Measurements from ENCODE around the gene ILRUN.
"Not testable (repeated sequence)": the region's sequence is repeated elsewhere in the genome, so short reads cannot be mapped to it uniquely, and the experiment has no call there.

ILRUN gene

DNA sequence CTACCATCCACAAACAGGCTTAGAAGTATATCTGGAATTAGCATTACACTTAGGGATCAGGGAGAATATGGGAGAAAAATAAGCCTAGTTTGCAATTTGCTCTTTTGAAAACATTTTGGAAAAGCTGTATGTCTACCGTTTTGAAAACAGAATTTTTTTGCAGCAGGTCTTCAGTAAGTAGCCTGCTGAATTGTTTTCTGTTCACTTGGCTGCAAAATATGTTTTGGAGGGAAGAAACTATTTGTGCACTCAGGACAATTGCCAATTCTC is 39.6 kb downstream of the ILRUN start:
- peaks cover 20% of the 10 kb centered on the region for H3K36me3 ChIP-seq (ENCODE audit: insufficient read depth, low read length)
- H4K20me1 ChIP-seq (ENCODE audit: insufficient read depth, low read length, poor library complexity, severe bottlenecking) = peaks cover 17% of the 10 kb centered on the region
- H3K4me3 ChIP-seq (ENCODE audit: low read length, poor library complexity, severe bottlenecking) = peak overlapping the region; percentile 68
- TF ChIP-seq EZH2phosphoT487 (IDR thresholded peaks at IDR 0.05; ENCODE audit: borderline replicate concordance) (no peak), CTCF (conservative IDR thresholded peaks at IDR 0.05; ENCODE audit: low read length) (no peak)
- H3K4me1 ChIP-seq (ENCODE audit: insufficient read depth, low read length, poor library complexity, severe bottlenecking) = peaks cover 22% of the 10 kb centered on the region
- peaks cover 76% of the 10 kb centered on the region for H3K79me2 ChIP-seq (ENCODE audit: insufficient read depth, low read length)
- H3K9ac ChIP-seq (ENCODE audit: low read depth, low read length, poor library complexity, severe bottlenecking) = peak overlapping the region; percentile 56
- no peaks in the 10 kb centered on the region for H3K27me3 ChIP-seq (ENCODE audit: insufficient read depth, low read length, poor library complexity, severe bottlenecking)
- peak overlapping the region; percentile 81 for H3K4me2 ChIP-seq (ENCODE audit: low read depth, low read length, poor library complexity, severe bottlenecking)
- no peaks in the 10 kb centered on the region for H3K9me2 ChIP-seq (replicated peaks; ENCODE audit: low read depth, low read length)
- no peaks in the 10 kb centered on the region for H3K9me3 ChIP-seq (ENCODE audit: insufficient read depth, low read depth, low read length)
- H3F3A ChIP-seq (ENCODE audit: low read depth) = no peaks in the 10 kb centered on the region
- H2AFZ ChIP-seq (ENCODE audit: low read length) = no peak overlapping the region

DNA sequence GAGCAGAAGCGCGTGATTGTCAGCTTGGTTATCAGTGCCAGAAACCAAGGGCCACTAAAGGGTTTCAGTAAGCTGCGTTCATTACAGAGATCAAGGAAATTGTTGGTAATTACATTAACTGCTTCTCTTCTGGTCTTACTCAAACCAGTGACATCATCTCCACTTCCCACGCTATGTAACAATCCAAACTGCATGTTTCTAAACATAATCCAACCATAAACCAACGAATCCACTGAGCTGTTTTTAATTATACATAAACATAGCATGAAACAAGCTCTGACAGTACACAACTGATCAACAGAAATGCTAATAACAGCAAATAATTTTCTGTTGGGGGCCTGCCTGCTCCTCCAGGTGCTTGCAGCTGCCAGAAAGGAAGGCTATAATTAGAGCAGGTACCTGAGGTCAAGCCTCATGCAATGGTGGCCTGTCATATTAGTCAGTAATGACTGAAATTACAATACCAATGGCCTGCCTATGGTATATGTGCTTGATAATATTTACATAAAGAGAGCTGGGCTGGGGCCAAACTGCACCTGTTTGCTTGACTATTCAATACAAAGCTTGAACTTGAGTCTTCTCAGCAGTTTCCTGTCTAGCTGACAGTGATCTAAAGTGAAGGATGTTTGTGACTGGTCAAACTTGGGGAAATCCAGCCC is 40.1 kb downstream of the ILRUN start:
- no peaks in the 10 kb centered on the region for H3K27me3 ChIP-seq (ENCODE audit: insufficient read depth, low read length, poor library complexity, severe bottlenecking)
- peaks cover 17% of the 10 kb centered on the region for H4K20me1 ChIP-seq (ENCODE audit: insufficient read depth, low read length, poor library complexity, severe bottlenecking)
- no peak for TF ChIP-seq EZH2phosphoT487 (IDR thresholded peaks at IDR 0.05; ENCODE audit: borderline replicate concordance)
- no peak for TF ChIP-seq CTCF (conservative IDR thresholded peaks at IDR 0.05; ENCODE audit: low read length)
- H3K4me2 ChIP-seq (ENCODE audit: low read depth, low read length, poor library complexity, severe bottlenecking) = peak overlapping the region; percentile 81
- H3K9me3 ChIP-seq (ENCODE audit: insufficient read depth, low read depth, low read length) = no peaks in the 10 kb centered on the region
- no peaks in the 10 kb centered on the region for H3K9me2 ChIP-seq (replicated peaks; ENCODE audit: low read depth, low read length)
- peak overlapping the region; percentile 68 for H3K4me3 ChIP-seq (ENCODE audit: low read length, poor library complexity, severe bottlenecking)
- H3K79me2 ChIP-seq (ENCODE audit: insufficient read depth, low read length) = peaks cover 76% of the 10 kb centered on the region
- H3K36me3 ChIP-seq (ENCODE audit: insufficient read depth, low read length) = peaks cover 20% of the 10 kb centered on the region
- H3F3A ChIP-seq (ENCODE audit: low read depth) = no peaks in the 10 kb centered on the region
- H3K4me1 ChIP-seq (ENCODE audit: insufficient read depth, low read length, poor library complexity, severe bottlenecking) = peaks cover 22% of the 10 kb centered on the region
- peak overlapping the region; percentile 56 for H3K9ac ChIP-seq (ENCODE audit: low read depth, low read length, poor library complexity, severe bottlenecking)
- no peak overlapping the region for H2AFZ ChIP-seq (ENCODE audit: low read length)

DNA sequence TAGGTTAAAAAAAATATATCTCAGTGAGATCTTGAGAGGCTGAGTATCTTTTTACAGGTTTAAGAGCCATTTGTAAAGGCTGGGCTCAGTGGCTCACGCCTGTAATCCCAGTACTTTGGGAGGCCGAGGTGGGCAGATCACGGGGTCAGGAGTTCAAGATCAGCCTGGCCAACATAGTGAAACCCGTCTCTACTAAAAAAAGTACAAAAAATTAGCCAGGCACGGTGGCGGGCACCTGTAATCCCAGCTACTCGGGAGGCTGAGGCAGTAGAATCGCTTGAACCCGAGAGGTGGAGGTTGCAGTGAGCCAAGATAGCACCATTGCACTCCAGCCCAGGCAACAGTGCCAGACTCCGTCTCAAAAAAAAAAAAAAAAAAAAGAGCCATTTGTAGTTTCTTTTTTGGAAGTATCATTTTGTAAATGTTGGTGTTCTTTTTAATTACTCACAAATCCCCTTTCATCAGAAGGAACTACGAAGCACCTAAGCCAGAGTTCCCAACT is 40.6 kb downstream of the ILRUN start:
- not testable (repeated sequence) for H3K9ac ChIP-seq (ENCODE audit: low read depth, low read length, poor library complexity, severe bottlenecking); H3K4me3 ChIP-seq (ENCODE audit: low read length, poor library complexity, severe bottlenecking)
- H3K79me2 ChIP-seq (ENCODE audit: insufficient read depth, low read length) = peaks cover 75% of the 10 kb centered on the region

More for the DNA sequence above, 40.6 kb downstream of the ILRUN start:
- H2AFZ ChIP-seq (ENCODE audit: low read length); H3K9me2 ChIP-seq (replicated peaks; ENCODE audit: low read depth, low read length); H3K27me3 ChIP-seq (ENCODE audit: insufficient read depth, low read length, poor library complexity, severe bottlenecking); H3K9me3 ChIP-seq (ENCODE audit: insufficient read depth, low read depth, low read length); H3F3A ChIP-seq (ENCODE audit: low read depth): not testable (repeated sequence)
- peak overlapping the region; percentile 81 for H3K4me2 ChIP-seq (ENCODE audit: low read depth, low read length, poor library complexity, severe bottlenecking)
- peaks cover 17% of the 10 kb centered on the region for H4K20me1 ChIP-seq (ENCODE audit: insufficient read depth, low read length, poor library complexity, severe bottlenecking)
- H3K36me3 ChIP-seq (ENCODE audit: insufficient read depth, low read length) = peaks cover 25% of the 10 kb centered on the region
- H3K4me1 ChIP-seq (ENCODE audit: insufficient read depth, low read length, poor library complexity, severe bottlenecking) = peaks cover 22% of the 10 kb centered on the region
